ENCODE data around the gene SLC25A28. TPM values are rescaled to one million over a fixed set of nuclear protein-coding genes. Genes with fewer than 3 reads are reported as not detected.

Gene SLC25A28
- total RNA-seq, 2 donors from 2014 or later: 15.3 to 22.1 TPM

DNA sequence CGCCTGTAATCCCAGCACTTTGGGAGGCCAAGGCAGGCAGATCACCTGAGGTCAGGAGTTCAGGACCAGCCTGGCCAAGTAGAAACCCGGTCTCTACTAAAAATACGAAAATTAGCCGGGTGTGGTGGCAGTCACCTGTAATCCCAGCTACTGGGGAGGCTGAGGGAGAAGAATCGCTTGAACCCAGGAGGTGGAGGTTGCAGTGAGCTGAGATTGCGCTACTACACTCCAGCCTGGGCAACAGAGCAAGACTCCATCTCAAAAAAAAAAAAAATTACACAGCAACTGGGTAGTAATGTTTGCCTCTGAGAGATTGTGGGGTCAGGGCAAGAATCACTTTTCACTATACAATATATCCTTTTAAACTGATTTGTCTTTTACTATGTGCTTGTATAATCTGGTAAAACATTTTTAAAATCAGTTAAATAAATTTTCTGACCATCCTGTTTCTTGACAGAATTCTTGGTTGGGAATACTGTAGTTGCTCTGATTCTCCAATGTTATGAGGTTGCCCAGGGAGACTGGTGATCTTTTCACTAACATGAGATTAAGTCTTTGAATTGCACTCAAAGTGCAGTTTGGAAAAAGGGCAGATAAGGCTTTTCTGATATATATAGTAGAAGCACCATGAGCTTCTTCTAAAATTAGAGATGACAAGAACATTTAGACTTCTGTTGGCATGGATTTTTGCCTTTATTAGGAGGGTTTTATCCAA is 40.6 kb upstream of the SLC25A28 start:
- intact Hi-C loops (cut with DNase I): no loop called here
- DNase-seq (no peak), ATAC-seq (no peak)
- Histone ChIP-seq H3K27me3 (no peaks in the 10 kb centered on the region), H3K27ac (peak overlapping the region; percentile 21 to 74 (median 68)), H3K4me3 (no peak overlapping the region), H3K4me1 (peaks cover 51% of the 10 kb centered on the region), H3K9me3 (no peaks in the 10 kb centered on the region), H3K36me3 (replicated peaks in 1 of 2; ENCODE audit: insufficient read depth in 1 of 2, low read depth in 2 of 2) (no peaks in the 10 kb centered on the region)
- WGBS, 2 donors: 25 to 52% methylated on average over 6 of the region's 6 CpGs
- no peak for TF ChIP-seq POLR2A (IDR thresholded peaks at IDR 0.05)
- TF ChIP-seq, protein P1, sequence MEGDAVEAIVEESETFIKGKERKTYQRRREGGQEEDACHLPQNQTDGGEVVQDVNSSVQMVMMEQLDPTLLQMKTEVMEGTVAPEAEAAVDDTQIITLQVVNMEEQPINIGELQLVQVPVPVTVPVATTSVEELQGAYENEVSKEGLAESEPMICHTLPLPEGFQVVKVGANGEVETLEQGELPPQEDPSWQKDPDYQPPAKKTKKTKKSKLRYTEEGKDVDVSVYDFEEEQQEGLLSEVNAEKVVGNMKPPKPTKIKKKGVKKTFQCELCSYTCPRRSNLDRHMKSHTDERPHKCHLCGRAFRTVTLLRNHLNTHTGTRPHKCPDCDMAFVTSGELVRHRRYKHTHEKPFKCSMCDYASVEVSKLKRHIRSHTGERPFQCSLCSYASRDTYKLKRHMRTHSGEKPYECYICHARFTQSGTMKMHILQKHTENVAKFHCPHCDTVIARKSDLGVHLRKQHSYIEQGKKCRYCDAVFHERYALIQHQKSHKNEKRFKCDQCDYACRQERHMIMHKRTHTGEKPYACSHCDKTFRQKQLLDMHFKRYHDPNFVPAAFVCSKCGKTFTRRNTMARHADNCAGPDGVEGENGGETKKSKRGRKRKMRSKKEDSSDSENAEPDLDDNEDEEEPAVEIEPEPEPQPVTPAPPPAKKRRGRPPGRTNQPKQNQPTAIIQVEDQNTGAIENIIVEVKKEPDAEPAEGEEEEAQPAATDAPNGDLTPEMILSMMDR (IDR thresholded peaks at IDR 0.05): no peak

DNA sequence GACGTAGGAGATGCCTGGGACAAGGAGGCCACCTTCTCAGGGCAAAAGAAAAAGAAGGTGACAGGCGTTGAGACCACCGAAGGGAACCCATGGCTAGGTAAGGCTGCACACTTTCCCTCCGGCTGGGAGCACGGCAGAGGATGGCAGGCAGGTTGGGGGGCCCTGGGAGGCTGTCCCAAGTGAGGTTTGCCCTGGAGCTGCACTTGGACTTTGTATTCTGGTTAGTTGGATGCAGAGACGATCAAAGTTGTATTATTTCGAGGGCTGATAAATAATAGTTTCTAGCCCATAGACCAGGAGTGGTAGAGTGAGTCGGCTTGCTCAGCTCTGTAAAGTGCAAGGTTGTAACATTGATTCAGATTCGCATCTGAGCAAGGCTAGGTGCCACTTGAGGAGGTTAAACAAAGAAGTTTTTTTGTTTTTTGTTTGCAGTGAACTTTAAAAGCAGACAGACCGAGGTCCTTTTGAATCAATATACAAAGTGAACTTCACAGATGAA is 39.7 kb upstream of the SLC25A28 start:
- DNase-seq: no peak
- Histone ChIP-seq H3K27ac (peak overlapping the region; percentile 12 to 74 (median 68)), H3K27me3 (no peaks in the 10 kb centered on the region), H3K36me3 (replicated peaks in 1 of 2; ENCODE audit: insufficient read depth in 1 of 2, low read depth in 2 of 2) (no peaks in the 10 kb centered on the region), H3K9me3 (no peaks in the 10 kb centered on the region), H3K4me3 (peak overlapping the region; percentile 77 to 95), H3K4me1 (peaks cover 43% of the 10 kb centered on the region)
- no peak for TF ChIP-seq POLR2A (IDR thresholded peaks at IDR 0.05)
- TF ChIP-seq, protein P1 (IDR thresholded peaks at IDR 0.05): no peak
- 3 to 4% methylated on average over 10 of the region's 10 CpGs for WGBS, 2 donors
- intact Hi-C loops (cut with DNase I): no loop called here
- ATAC-seq: no peak

DNA sequence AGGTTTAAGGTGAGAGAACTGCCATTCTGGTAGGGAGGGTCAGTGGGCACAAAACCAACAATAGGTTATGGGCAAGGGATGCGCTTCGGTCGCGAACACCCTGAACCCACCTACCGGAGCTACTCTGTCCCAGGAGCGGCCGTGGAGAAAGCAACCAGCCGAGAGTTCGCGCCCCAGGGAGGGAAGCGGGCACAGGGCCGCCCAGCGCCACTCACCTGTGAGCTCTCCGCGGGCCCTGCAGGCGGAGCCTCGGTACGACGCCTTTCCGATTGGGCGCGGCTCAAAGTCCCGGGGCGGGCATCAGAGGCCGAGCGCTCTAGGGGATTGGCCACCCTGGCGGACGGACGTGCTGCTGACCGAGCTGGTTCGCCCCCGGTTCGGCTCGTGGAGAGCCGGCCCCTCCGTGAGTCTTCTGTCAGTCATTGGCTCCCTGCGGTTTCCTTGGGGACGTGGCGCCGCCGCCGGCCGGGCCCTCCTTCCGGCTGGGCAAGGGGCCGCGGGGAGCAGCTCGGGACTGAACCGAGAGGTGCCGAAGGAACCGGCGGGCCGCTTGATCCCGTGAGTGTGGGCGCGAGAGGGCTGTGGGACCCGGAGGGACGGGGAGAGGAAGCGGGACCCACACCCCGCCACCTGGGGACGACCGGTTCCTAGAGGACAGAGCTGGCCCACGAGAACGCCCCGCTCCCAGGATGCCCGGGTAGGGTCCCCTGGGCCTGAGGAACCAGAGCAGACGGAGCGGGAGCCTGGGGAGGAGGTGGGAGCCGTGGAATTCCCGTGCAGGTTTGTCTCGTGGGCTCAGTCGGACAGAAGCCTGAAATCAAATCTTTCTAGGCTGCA is 39.0 kb upstream of the SLC25A28 start, which contains the start of gene ENTPD7:
Gene ENTPD7, plus strand, starts transcription at position 479 of the 837 bp plus-strand sequence. CDS start 448 bp downstream, outside the sequence.
- Histone ChIP-seq H3K9me3 (no peaks in the 10 kb centered on the region), H3K27me3 (no peaks in the 10 kb centered on the region)

DNA sequence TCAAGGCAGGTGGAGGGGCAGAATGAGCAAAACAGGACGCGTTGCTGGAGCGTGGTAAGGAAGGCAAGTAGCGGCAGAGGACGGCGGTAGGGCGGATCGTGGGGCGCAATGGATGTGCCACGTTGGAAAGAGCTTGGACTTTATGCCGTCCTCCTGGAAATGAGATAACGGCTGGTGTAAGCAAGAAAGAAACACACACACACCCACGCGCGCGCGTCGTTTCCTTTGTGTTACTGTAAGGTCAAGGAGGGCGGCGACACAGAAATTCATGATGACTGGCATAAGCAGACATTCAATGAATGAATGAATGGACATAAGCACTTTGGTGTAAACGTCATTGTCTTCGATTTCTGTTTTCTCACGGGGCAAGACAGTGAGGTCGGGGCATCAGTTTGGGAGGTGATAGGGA is 38.4 kb upstream of the SLC25A28 start:
- Histone ChIP-seq H3K36me3 (replicated peaks in 1 of 2; ENCODE audit: insufficient read depth in 1 of 2, low read depth in 2 of 2) (no peaks in the 10 kb centered on the region), H3K27ac (peak overlapping the region in 2 of 4 donors; percentile 32 to 74), H3K9me3 (no peaks in the 10 kb centered on the region), H3K4me3 (peak overlapping the region; percentile 77 to 95), H3K27me3 (no peaks in the 10 kb centered on the region), H3K4me1 (peaks cover 35% of the 10 kb centered on the region)
- ATAC-seq (no peak), DNase-seq (peak; percentile 36 to 64 (median 53))
- TF ChIP-seq POLR2A (IDR thresholded peaks at IDR 0.05): no peak
- TF ChIP-seq, protein P1 (IDR thresholded peaks at IDR 0.05): no peak
- WGBS, 2 donors: 1 to 4% methylated on average over 24 of the region's 24 CpGs
- intact Hi-C loops (cut with DNase I): no loop called here

More for the DNA sequence above, 39.0 kb upstream of the SLC25A28 start, which contains the start of gene ENTPD7:
- ATAC-seq: peak; percentile 99
- intact Hi-C loops (cut with DNase I): no loop called here
- Histone ChIP-seq H3K36me3 (replicated peaks in 1 of 2; ENCODE audit: insufficient read depth in 1 of 2, low read depth in 2 of 2) (no peaks in the 10 kb centered on the region), H3K4me1 (peaks cover 37% of the 10 kb centered on the region), H3K4me3 (peak within 1 kb of the TSS; percentile 77 to 95), H3K27ac (peak within 1 kb of the TSS; percentile 12 to 74 (median 68))
- TF ChIP-seq, protein P1 (IDR thresholded peaks at IDR 0.05): peak in 6 of 7 experiments; percentile 17 to 74 (median 56)
- peak; percentile 45 to 74 (median 71) for TF ChIP-seq POLR2A (IDR thresholded peaks at IDR 0.05)
- WGBS, 2 donors: 0 to 3% methylated on average over 5 to 71 of the region's 71 CpGs
- DNase-seq: peak; percentile 97
